ENCODE measurements around the gene LBX2.

DNA sequence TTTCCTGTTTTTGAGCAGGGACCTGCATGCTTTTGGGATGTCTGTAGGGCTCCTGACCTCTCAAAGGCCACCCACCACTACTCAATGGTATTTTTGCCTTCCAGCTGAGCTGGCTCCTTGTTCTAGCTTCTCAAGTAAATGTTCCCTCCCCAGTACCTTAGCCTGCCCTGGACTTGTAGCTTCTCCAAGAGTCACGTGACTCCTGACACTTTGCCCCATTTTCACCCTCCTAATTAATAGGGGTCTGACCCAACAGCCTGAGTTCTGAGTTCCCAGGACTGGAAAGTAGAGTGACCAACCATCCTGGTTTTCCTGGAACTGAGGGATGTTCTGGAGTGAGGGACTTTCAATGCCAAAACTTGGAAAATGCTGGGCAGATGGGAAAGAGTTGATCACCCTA, 4.0 kb downstream of the LBX2 start:
- no peak for TF ChIP-seq POLR2A (IDR thresholded peaks at IDR 0.05)
- TF ChIP-seq, protein P1, sequence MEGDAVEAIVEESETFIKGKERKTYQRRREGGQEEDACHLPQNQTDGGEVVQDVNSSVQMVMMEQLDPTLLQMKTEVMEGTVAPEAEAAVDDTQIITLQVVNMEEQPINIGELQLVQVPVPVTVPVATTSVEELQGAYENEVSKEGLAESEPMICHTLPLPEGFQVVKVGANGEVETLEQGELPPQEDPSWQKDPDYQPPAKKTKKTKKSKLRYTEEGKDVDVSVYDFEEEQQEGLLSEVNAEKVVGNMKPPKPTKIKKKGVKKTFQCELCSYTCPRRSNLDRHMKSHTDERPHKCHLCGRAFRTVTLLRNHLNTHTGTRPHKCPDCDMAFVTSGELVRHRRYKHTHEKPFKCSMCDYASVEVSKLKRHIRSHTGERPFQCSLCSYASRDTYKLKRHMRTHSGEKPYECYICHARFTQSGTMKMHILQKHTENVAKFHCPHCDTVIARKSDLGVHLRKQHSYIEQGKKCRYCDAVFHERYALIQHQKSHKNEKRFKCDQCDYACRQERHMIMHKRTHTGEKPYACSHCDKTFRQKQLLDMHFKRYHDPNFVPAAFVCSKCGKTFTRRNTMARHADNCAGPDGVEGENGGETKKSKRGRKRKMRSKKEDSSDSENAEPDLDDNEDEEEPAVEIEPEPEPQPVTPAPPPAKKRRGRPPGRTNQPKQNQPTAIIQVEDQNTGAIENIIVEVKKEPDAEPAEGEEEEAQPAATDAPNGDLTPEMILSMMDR (IDR thresholded peaks at IDR 0.05), result no peak

All from uterus (tissue), 2 donors.